Midbrain (tissue), 1 donor: ENCODE results near the gene RBFOX2.

Experiments used
- DNase-seq: peaks from one replicate; lab custom pipeline; 2025; lab: John Stamatoyannopoulos, UW

The RBFOX2 gene

DNA sequence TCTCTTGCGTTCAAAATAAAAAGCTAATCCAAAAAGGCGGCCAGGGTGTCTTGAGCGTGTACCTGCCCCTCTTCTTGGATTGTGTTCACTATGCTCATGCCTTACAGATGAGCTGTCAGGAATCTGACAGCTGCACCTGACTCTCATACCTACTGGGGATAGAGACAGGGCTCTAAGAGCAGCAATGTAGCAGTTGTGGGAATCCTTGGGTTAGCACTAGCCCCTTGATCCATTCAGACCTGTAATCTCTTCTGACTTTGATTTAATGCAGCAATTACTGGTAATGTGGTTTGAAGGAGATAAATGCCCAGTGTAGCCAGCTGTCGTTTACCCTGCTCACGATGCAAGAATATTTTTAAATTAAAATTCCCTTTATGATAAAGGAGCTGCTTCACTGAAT is 165.2 kb downstream of the RBFOX2 start:
- no peak for DNase-seq

DNA sequence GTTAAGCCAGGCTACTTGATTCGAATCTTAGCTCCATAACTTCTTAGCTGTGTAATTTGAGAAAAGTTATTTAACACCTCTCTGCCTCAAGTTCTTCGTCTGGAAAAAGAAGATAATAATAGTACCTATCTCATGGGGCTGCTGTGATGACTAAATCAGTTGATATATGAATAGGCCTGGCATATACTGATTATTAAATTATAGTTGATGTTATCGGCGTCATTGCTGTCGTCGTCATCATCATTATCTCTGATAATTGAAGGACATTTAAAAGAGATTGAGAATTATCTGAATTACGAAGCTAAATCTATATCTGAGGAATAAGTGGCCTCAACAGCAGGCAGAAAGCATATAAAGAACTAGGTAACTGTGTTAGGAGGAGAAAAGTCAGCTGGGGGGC is 165.9 kb downstream of the RBFOX2 start:
- DNase-seq = no peak

- DNase-seq = no peak
Measured at GRCh38 chr22:35861451-35861850, 167.2 kb downstream of the RBFOX2 start.

GRCh38 chr22:35860837-35861236 is 167.8 kb downstream of the RBFOX2 start:
- no peak for DNase-seq

DNA sequence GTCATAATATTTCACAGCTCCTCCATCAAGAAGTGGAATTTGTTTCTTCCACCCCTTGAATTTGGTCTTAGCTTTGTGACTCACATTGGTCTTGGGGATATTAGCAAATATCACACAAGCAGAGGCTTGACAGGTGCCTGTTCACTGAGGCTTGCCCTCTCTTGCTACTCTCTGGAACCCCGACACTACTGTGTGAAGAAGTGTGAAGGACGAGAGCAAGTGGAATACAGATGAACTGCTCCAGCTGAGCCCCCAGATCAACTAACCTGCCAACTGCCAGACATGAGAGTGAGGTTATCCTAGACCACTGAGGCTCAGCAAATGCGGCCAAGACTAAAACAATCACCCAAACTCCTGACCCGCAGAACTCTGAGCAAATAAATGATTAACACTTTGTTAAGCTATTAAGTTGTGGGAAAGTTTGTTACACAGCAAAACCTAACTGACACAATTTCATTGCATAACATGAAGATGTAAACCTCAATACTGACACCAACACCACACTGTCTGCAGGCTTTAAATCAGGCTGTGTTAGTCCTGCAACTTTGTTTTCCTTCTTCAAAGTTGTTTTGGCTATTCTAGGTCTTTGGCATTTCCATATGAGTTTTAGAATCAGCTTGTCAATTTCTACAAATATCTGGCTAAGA is 168.4 kb downstream of the RBFOX2 start:
- no peak for DNase-seq

- DNase-seq = no peak
Measured at GRCh38 chr22:35854334-35854733, 174.3 kb downstream of the RBFOX2 start.

DNA sequence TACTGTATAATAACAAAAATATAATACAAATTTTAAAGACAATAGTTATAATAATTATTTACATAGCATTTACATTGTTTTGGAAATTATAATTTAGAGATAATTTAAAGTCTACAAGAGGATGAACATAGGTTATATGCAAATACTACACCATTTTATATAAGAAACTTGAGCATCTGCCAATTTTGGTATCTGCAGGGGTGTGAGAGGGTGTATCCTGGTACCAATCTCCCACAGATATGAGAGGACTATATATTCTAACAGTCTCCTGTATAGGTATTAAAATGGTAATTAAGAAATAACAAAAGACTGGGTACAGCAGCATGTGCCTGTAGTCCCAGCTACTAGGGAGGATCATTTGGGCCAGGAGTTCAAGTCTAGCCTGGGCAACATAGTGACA is 176.5 kb downstream of the RBFOX2 start:
- no peak for DNase-seq

DNA sequence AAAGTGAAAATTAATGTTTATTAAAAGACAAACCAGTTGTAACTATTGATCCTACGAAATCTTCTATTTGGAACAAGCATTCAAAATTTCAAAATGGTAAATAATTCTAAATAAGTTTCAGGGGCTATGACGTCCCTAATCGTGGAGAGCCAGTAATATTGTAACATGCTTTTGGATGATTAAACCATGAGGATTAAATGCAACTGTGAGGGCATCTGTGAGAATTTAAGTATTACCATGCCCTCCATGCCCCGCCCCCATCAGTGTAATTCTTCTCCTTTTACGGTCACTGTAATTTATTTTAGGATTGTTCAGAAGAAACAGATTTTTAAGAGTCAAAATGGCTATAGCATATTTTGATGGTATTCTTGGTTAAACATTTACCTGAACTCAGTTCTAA is 177.8 kb downstream of the RBFOX2 start:
- DNase-seq = no peak

GRCh38 chr22:35846804-35847203 is 181.8 kb downstream of the RBFOX2 start:
- no peak for DNase-seq

GRCh38 chr22:35844886-35845285 is 183.7 kb downstream of the RBFOX2 start:
- no peak for DNase-seq

GRCh38 chr22:35842954-35843353 is 185.7 kb downstream of the RBFOX2 start:
- DNase-seq = no peak

DNA sequence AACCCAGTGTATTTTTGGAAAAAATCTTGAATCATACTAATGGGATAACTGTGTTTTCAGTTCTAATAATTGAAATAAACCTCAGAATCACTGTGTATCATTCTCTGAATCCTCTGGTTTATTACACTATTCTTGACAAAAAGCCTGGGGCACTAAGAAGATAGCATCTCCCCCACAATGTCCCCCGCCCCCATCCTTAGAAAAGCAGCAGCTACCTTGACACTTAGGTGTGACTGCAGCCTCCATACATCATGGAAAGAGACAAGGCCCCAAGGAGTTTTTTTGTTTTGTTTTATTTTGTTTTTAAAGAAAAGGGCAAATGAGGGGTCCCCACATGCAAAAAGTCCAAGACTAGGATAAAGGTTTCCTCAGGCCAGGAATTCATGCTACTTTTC is 186.1 kb downstream of the RBFOX2 start:
- DNase-seq = no peak

DNA sequence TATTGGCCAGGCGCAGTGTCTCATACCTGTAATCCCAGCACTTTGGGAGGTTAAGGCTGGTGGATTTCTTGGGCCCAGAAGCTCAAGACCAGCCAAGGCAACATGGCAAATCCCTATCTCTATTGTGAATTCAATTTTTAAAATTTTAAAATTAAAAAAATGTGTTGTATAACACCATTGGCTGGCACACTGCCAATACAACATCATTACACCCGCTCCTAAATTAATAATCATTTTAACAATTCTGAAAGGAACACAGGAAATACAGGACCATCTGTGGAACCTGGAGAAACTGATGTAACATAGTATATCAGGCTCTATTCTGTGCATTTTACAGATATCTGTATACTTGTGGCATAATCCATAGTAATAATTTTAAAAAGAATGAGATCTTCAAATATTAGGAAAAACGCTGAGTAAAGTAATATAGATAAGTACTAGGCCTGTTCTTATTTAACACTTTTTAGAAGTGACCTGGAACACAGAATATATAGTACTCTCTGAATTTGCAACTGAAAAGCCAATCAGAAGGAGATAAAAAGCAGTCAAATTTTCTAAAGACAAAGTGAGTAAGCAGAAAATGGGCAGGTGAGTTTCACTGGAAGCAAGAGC is 186.6 kb downstream of the RBFOX2 start:
- no peak for DNase-seq

DNA sequence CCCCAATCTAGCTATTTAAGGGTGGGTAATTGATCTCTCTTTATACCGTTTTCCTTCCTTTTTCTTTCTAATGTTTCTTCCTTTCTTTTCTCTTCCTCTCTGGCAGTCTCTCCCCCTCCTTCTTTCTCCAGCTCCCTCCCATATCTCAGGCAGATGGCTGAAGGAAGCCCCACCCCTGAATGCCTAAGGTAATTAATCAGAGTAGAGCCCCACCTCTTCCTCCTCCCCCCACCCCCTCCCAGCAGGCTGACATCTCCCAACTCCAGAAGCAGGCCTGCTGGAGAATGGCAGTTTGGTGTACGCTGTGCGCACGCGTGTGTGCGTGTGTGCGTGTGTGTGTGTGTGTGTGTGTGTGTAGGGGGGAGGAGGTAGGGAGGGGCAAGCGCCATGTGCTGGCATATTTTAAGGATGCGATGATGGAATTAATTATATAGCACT is 188.3 kb downstream of the RBFOX2 start:
- DNase-seq = peak; percentile 59

GRCh38 chr22:35839841-35840301 is 188.8 kb downstream of the RBFOX2 start:
- DNase-seq = no peak

- peak; percentile 54 for DNase-seq
Measured at GRCh38 chr22:35838855-35839576, 189.6 kb downstream of the RBFOX2 start.

DNA sequence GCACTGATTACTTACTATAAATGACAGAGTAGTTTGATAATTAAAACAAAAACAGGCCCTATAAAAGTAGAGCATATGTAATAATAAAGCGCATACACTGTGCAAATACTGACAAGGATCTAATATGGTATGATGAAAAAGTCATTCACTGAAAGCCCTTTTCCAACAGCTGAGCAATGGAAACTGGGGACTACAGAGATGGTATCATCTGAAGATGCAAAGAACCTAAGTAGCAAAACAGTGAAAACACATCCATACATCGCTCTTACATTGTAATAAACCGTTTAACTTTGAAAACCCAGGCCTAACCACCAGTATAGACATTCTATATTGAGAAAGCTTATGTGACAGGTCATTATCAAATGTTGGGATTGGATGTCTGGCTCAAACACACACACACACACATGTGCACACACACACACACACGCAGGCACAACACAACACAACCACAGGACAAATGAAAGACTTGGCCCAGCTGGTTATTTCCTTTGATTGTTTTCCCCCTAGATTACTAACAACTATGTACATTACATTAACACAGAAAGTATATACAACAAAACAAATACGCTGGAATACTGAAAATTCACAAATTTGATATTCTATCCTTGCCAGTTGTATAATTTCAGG is 191.4 kb downstream of the RBFOX2 start:
- no peak for DNase-seq

- peak; percentile 22 for DNase-seq
Measured at GRCh38 chr22:35835998-35836691, 192.5 kb downstream of the RBFOX2 start.

GRCh38 chr22:35835267-35835997 is 193.2 kb downstream of the RBFOX2 start:
- no peak for DNase-seq

DNA sequence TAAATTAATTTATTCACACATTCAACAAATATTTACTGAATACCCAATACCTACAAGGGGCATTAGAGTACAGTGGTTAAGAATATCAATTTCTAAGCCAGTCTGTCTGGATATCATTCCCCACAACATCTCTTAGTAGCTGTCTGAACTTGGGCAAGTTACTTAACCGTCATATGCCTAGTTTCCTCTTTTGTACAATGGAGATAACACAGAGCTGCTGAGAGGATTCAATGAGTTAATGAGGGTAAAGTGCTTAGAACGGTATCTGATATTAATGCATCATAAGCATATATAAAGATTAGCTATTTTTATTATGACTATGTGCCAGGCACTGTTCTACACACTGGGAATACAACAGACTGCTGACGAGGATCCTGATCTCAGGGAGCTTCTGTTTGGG is 194.6 kb downstream of the RBFOX2 start:
- DNase-seq = no peak

DNA sequence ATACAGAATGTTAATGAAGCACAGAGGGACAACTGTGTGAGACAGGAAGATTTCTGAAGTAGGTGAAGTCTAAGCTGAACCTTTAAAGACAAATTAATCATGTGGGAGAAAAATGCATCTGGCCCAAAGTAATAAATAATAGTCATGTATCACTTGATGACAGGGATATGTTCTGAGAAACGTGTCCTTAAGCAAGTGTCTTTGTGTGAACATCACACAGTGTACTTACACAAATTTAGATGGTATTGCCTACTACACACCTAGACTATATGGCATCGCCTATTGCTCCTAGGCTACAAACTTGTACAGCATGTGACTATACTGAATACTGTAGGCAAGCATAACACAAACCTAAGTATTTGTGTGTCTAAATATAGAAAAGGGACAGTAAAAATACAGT is 198.3 kb downstream of the RBFOX2 start:
- no peak for DNase-seq
